ENCODE measurements around the gene PRELID3B. TPM values are rescaled to one million over a fixed set of nuclear protein-coding genes. Genes with fewer than 3 reads are reported as not detected.
A peak's percentile ranks its signal among the peaks of the same experiment; 100 is the strongest.

The PRELID3B gene
- total RNA-seq (10 to 100 TPM; 55.8 to 59.1 TPM), total RNA-seq (52.5 to 370 (median 97.9) reads per million in 172 experiments)
- polyA plus RNA-seq (2013, experiment 1 of 2) = 46.0 TPM
- 52.9 TPM for polyA plus RNA-seq (2013, experiment 2 of 2)

GRCh38 chr20:59042151-59042795, at the start of gene PRELID3B:
TSS of gene PRELID3B (minus strand) at chr20:59042786. CDS start at chr20:59042730, 56 bp downstream.
- Mint-ChIP-seq H3K9me3 (no peaks in the 10 kb centered on the region), H3K27me3 (no peaks in the 10 kb centered on the region), H3K4me3 (peak within 1 kb of the TSS; percentile 92), H3K36me3 (ENCODE audit: low read depth) (peaks cover 36% of the 10 kb centered on the region), H3K4me1 (ENCODE audit: low read depth) (peaks cover 52% of the 10 kb centered on the region), H3K27ac (peak within 1 kb of the TSS; percentile 91)
- TF ChIP-seq, protein P1, sequence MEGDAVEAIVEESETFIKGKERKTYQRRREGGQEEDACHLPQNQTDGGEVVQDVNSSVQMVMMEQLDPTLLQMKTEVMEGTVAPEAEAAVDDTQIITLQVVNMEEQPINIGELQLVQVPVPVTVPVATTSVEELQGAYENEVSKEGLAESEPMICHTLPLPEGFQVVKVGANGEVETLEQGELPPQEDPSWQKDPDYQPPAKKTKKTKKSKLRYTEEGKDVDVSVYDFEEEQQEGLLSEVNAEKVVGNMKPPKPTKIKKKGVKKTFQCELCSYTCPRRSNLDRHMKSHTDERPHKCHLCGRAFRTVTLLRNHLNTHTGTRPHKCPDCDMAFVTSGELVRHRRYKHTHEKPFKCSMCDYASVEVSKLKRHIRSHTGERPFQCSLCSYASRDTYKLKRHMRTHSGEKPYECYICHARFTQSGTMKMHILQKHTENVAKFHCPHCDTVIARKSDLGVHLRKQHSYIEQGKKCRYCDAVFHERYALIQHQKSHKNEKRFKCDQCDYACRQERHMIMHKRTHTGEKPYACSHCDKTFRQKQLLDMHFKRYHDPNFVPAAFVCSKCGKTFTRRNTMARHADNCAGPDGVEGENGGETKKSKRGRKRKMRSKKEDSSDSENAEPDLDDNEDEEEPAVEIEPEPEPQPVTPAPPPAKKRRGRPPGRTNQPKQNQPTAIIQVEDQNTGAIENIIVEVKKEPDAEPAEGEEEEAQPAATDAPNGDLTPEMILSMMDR (IDR thresholded peaks at IDR 0.05) = no peak
- Histone ChIP-seq H3K4me3 (ENCODE audit: low read length) (peak within 1 kb of the TSS; percentile 85), H3K9me3 (ENCODE audit: control insufficient read depth in 1 of 2, insufficient read depth in 1 of 2, low read length in 2 of 2) (no peaks in the 10 kb centered on the region), H3K27ac (ENCODE audit: low read depth in 1 of 2, low read length in 2 of 2) (peak within 1 kb of the TSS; percentile 67 to 77), H3K36me3 (ENCODE audit: insufficient read depth, low read length) (peaks cover 12% of the 10 kb centered on the region), H3K4me1 (ENCODE audit: insufficient read depth, low read length) (peaks cover 37% of the 10 kb centered on the region), H3K27me3 (ENCODE audit: control insufficient read depth in 1 of 2, insufficient read depth in 2 of 2, low read length in 2 of 2) (no peaks in the 10 kb centered on the region)
- DNase-seq (peak in 3 of 14 experiments; percentile 1 to 40 (median 10)), ATAC-seq (ENCODE audit: poor library complexity) (peak; percentile 3)
- ChIA-PET CTCF (interaction anchor here (1.3 kb wide), 1 partner anchor 46 kb away, joined by 5 read pairs; no protein-coding TSS in a partner anchor), POLR2A (interaction anchor here (0.9 to 4.1 kb wide), 10 partner anchors 10 to 211 kb away, joined by 3 to 67 read pairs (median 6); partner anchors contain the start of gene ATP5F1E)
- intact Hi-C loops (cut with DNase I, micrococcal nuclease) = loop anchor here (1.0 to 10.0 kb wide), 6 partner anchors 10 to 737 kb away; partner anchors contain the start of genes ATP5F1E (in 2 of the 2), STX16 (in 2 of the 2), NELFCD (in 1 of the 2) and RAB22A (in 1 of the 2)

GRCh38 chr20:59087829-59088433, 45.3 kb upstream of the PRELID3B start:
- H3K4me3 Mint-ChIP-seq = no peak overlapping the region

DNA sequence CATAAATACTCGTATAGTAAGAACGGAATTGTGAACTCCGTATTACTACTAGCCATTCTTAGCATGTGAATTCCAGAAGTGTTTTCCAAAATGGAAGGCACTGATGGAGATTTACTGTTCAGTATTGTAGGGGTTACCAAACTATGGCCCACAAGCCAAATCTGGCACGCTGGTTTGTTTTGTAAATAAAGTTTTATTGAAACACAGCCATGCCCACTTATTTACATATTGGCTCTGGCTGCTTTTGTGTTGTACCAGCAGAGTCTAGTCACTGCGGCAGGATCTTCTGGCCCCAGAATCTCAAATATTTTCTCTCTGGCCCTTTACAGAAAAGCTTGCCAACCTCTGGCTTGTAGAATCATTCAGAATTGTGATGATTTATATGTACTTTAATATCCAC, 44.3 kb upstream of the PRELID3B start:
- CTCF ChIA-PET = interaction anchor here (0.7 to 3.7 kb wide), 23 partner anchors 11 to 138 kb away, joined by 3 to 103 read pairs (median 6); no protein-coding TSS in a partner anchor
- Histone ChIP-seq H3K27ac (ENCODE audit: low read depth in 1 of 2, low read length in 2 of 2) (no peak overlapping the region), H3K9me3 (ENCODE audit: control insufficient read depth in 1 of 2, insufficient read depth in 1 of 2, low read length in 2 of 2) (no peaks in the 10 kb centered on the region), H3K36me3 (ENCODE audit: insufficient read depth, low read length) (no peaks in the 10 kb centered on the region), H3K27me3 (ENCODE audit: control insufficient read depth in 1 of 2, insufficient read depth in 2 of 2, low read length in 2 of 2) (no peaks in the 10 kb centered on the region), H3K4me3 (ENCODE audit: low read length) (no peak overlapping the region), H3K4me1 (ENCODE audit: insufficient read depth, low read length) (peaks cover 3% of the 10 kb centered on the region)
- H3K4me1 Mint-ChIP-seq (ENCODE audit: low read depth) = peaks cover 7% of the 10 kb centered on the region
- no peaks in the 10 kb centered on the region for H3K27me3 Mint-ChIP-seq
- ATAC-seq (ENCODE audit: poor library complexity) (no peak), DNase-seq (no peak)
- no peak overlapping the region for H3K4me3 Mint-ChIP-seq
- TF ChIP-seq, protein P1 (IDR thresholded peaks at IDR 0.05) = no peak
- no peaks in the 10 kb centered on the region for H3K9me3 Mint-ChIP-seq
- intact Hi-C loops (cut with DNase I, micrococcal nuclease) = loop anchor here (1.0 to 10.0 kb wide), 4 partner anchors 35 to 408 kb away; no protein-coding TSS in a partner anchor
- H3K36me3 Mint-ChIP-seq (ENCODE audit: low read depth) = no peaks in the 10 kb centered on the region
- POLR2A ChIA-PET = interaction anchor here (1.4 to 1.9 kb wide), 5 partner anchors 36 to 119 kb away, joined by 6 to 23 read pairs (median 13); partner anchors contain the start of genes ATP5F1E and ZNF831
- H3K27ac Mint-ChIP-seq = no peak overlapping the region

More at GRCh38 chr20:59087829-59088433, 45.3 kb upstream of the PRELID3B start:
- H3K9me3 Mint-ChIP-seq = no peaks in the 10 kb centered on the region
- H3K27ac Mint-ChIP-seq = peak overlapping the region; percentile 44
- ChIA-PET CTCF (interaction anchor here (0.6 to 3.7 kb wide), 39 partner anchors 10 to 446 kb away, joined by 3 to 103 read pairs (median 5); partner anchors contain the start of gene PRELID3B), POLR2A (interaction anchor here (0.6 to 1.9 kb wide), 10 partner anchors 35 to 314 kb away, joined by 3 to 23 read pairs (median 6); partner anchors contain the start of genes ATP5F1E and ZNF831)
- TF ChIP-seq, protein P1 (IDR thresholded peaks at IDR 0.05) = peak; percentile 95
- peak; percentile 91 for ATAC-seq (ENCODE audit: poor library complexity)
- Histone ChIP-seq H3K27ac (ENCODE audit: low read depth in 1 of 2, low read length in 2 of 2) (no peak overlapping the region), H3K36me3 (ENCODE audit: insufficient read depth, low read length) (no peaks in the 10 kb centered on the region), H3K27me3 (ENCODE audit: control insufficient read depth in 1 of 2, insufficient read depth in 2 of 2, low read length in 2 of 2) (no peaks in the 10 kb centered on the region), H3K4me1 (ENCODE audit: insufficient read depth, low read length) (peaks cover 3% of the 10 kb centered on the region), H3K4me3 (ENCODE audit: low read length) (no peak overlapping the region), H3K9me3 (ENCODE audit: control insufficient read depth in 1 of 2, insufficient read depth in 1 of 2, low read length in 2 of 2) (no peaks in the 10 kb centered on the region)
- H3K4me1 Mint-ChIP-seq (ENCODE audit: low read depth) = peaks cover 7% of the 10 kb centered on the region
- intact Hi-C loops (cut with DNase I, micrococcal nuclease) = loop anchor here (1.0 to 10.0 kb wide), 7 partner anchors 33 to 407 kb away; no protein-coding TSS in a partner anchor
- peak; percentile 76 to 94 (median 87) for DNase-seq
- H3K36me3 Mint-ChIP-seq (ENCODE audit: low read depth) = no peaks in the 10 kb centered on the region
- no peaks in the 10 kb centered on the region for H3K27me3 Mint-ChIP-seq

Measured in CD4-positive, alpha-beta T cell (primary cell).